Karpas-422 (cell line): ENCODE measurements around the gene CDC42EP3. TPM values are rescaled to one million over a fixed set of nuclear protein-coding genes. Genes with fewer than 3 reads are reported as not detected.

ENCODE experiments used
- DNase-seq: peaks from one replicate; pipeline ENCODE4 v3.0.0-alpha.2; 2015
- H2AFZ ChIP-seq: fragments of 200-600 bp; sonication (generic); 2 replicates; pipeline ENCODE4 v1.6.1; 2014; ENCODE audit warnings: antibody characterized with exemption, low read length, mixed read lengths
- H3K27ac ChIP-seq: fragments of 200-600 bp; sonication (generic); 2 replicates; pipeline ENCODE4 v1.5.1; 2014; ENCODE audit warnings: mild to moderate bottlenecking, low read length, moderate library complexity
- H3K27me3 ChIP-seq: fragments of 200-600 bp; sonication (generic); 2 replicates; pipeline ENCODE4 v1.6.1; 2014; ENCODE audit warnings: low read length, mixed read lengths
- H3K36me3 ChIP-seq: fragments of 200-600 bp; sonication (generic); 2 replicates; pipeline ENCODE4 v1.6.1; 2014; ENCODE audit warnings: low read length, mixed read lengths; ENCODE audit not compliant: insufficient read depth
- H3K4me1 ChIP-seq: fragments of 200-600 bp; sonication (generic); 2 replicates; pipeline ENCODE4 v1.6.1; 2014; ENCODE audit warnings: mild to moderate bottlenecking, low read length, mixed read lengths
- H3K4me2 ChIP-seq: fragments of 200-600 bp; sonication (generic); 2 replicates; pipeline ENCODE4 v1.6.1; 2014; ENCODE audit warnings: low read length, low read depth, mild to moderate bottlenecking; ENCODE audit not compliant: poor library complexity, severe bottlenecking
- H3K4me3 ChIP-seq: fragments of 200-600 bp; sonication (generic); 2 replicates; pipeline ENCODE4 v1.5.1; 2014; ENCODE audit warnings: mild to moderate bottlenecking, antibody characterized with exemption, low read length, mixed read lengths
- H3K79me2 ChIP-seq: fragments of 200-600 bp; sonication (generic); 2 replicates; pipeline ENCODE4 v1.6.1; 2014; ENCODE audit warnings: mild to moderate bottlenecking, low read length, mixed read lengths
- H3K9ac ChIP-seq: fragments of 200-600 bp; sonication (generic); 2 replicates; pipeline ENCODE4 v1.6.0; 2014; ENCODE audit warnings: low read length
- H3K9me2 ChIP-seq: fragments of 200-600 bp; sonication (generic), shearing (Covaris generic); replicated peaks from 2 replicates; pipeline ENCODE4 v1.6.0; 2014; ENCODE audit warnings: mild to moderate bottlenecking, low read length, moderate library complexity; ENCODE audit not compliant: insufficient read depth
- H3K9me3 ChIP-seq: fragments of 300-700, 200-600 bp; sonication (generic); 2 replicates; pipeline ENCODE4 v1.6.1; 2014; ENCODE audit warnings: low read length, mixed read lengths
- H4K20me1 ChIP-seq: fragments of 200-600 bp; sonication (generic); 2 replicates; pipeline ENCODE4 v1.6.1; 2014; ENCODE audit warnings: mild to moderate bottlenecking, antibody characterized with exemption, low read length, low read depth; ENCODE audit not compliant: insufficient read depth
- total RNA-seq: library from RNA; depleted of rRNA; stranded (reverse); fragments of >200 nt; shearing (Covaris generic); gene quantifications from 2 replicates; pipeline ENCODE4 v1.2.3, GENCODE V29; 2014; ENCODE audit warnings: low replicate concordance

The CDC42EP3 gene
- total RNA-seq, 1 experiment from 2014 or later = 12.5 TPM

GRCh38 chr2:37635504-37636380 is 35.7 kb downstream of the CDC42EP3 start:
- Histone ChIP-seq H3K9ac (no peak overlapping the region), H3K27ac (no peak overlapping the region), H3K9me3 (no peaks in the 10 kb centered on the region), H3K4me1 (no peaks in the 10 kb centered on the region), H3K27me3 (no peaks in the 10 kb centered on the region), H3K79me2 (no peaks in the 10 kb centered on the region), H3K36me3 (no peaks in the 10 kb centered on the region), H3K4me3 (no peak overlapping the region), H3K9me2 (no peaks in the 10 kb centered on the region), H3K4me2 (no peak overlapping the region), H2AFZ (no peak overlapping the region), H4K20me1 (no peaks in the 10 kb centered on the region)
- no peak for DNase-seq

GRCh38 chr2:37634914-37635503 is 36.4 kb downstream of the CDC42EP3 start:
- Histone ChIP-seq H3K9me3 (no peaks in the 10 kb centered on the region), H3K4me2 (no peak overlapping the region), H3K4me3 (no peak overlapping the region), H3K27me3 (no peaks in the 10 kb centered on the region), H3K4me1 (no peaks in the 10 kb centered on the region), H4K20me1 (no peaks in the 10 kb centered on the region), H3K9me2 (no peaks in the 10 kb centered on the region), H3K9ac (no peak overlapping the region), H3K36me3 (no peaks in the 10 kb centered on the region), H2AFZ (no peak overlapping the region), H3K79me2 (no peaks in the 10 kb centered on the region), H3K27ac (no peak overlapping the region)
- DNase-seq = no peak

- no peaks in the 10 kb centered on the region for H3K36me3 ChIP-seq
- H3K79me2 ChIP-seq = no peaks in the 10 kb centered on the region
- H4K20me1 ChIP-seq = no peaks in the 10 kb centered on the region
- no peak overlapping the region for H2AFZ ChIP-seq
- no peaks in the 10 kb centered on the region for H3K4me1 ChIP-seq
- no peaks in the 10 kb centered on the region for H3K9me3 ChIP-seq
- no peaks in the 10 kb centered on the region for H3K9me2 ChIP-seq
- no peak for DNase-seq
- no peak overlapping the region for H3K4me2 ChIP-seq
- no peak overlapping the region for H3K9ac ChIP-seq
- no peaks in the 10 kb centered on the region for H3K27me3 ChIP-seq
- no peak overlapping the region for H3K27ac ChIP-seq
- H3K4me3 ChIP-seq = no peak overlapping the region
Measured at GRCh38 chr2:37633845-37634244, 37.6 kb downstream of the CDC42EP3 start.

DNA sequence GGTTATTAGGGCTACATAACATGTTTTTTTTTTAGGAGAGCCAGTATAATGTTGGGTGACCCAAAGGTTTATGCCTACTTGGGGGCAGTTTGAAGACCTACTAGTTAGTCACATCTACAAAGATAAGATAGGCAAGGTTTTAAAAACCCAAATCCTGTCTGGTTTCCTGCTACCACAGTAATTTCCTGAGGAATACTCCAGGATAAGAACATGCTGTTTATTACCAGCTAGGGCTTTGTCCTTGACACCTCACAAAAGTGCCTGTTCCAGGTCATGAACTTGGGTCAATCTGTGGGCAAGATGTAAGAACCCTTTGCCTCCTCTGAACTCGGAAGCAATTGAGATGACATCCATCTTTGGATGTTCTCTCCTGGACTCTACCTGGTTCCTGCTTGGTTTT is 38.2 kb downstream of the CDC42EP3 start:
- no peak overlapping the region for H3K4me2 ChIP-seq
- no peaks in the 10 kb centered on the region for H3K27me3 ChIP-seq
- no peak for DNase-seq
- H3K27ac ChIP-seq = no peak overlapping the region
- no peak overlapping the region for H3K9ac ChIP-seq
- H3K9me2 ChIP-seq = no peaks in the 10 kb centered on the region
- H4K20me1 ChIP-seq = no peaks in the 10 kb centered on the region
- no peak overlapping the region for H3K4me3 ChIP-seq
- H3K4me1 ChIP-seq = no peaks in the 10 kb centered on the region
- H3K36me3 ChIP-seq = no peaks in the 10 kb centered on the region
- no peak overlapping the region for H2AFZ ChIP-seq
- H3K9me3 ChIP-seq = no peaks in the 10 kb centered on the region
- no peaks in the 10 kb centered on the region for H3K79me2 ChIP-seq

DNA sequence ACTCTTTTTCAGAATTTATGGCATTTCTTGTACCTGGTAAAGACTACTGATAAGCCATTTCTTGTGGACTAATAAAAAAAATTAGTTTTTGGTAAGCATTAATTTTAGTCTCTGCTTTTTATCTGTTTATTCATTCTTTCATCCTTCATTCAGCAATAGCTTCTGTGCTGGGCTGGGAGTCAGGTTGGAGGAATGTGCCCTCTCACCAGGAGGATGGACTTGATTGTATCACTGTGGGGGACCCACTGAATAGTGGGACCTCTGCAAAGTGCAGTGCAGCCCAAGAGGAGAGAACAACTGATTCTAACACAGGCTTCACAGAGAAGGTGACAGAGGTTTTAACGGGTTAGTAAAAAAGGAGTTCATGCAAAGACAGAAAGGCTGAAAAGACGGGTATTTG is 39.1 kb downstream of the CDC42EP3 start:
- Histone ChIP-seq H2AFZ (no peak overlapping the region), H3K4me2 (no peak overlapping the region), H3K36me3 (no peaks in the 10 kb centered on the region), H3K9me3 (no peaks in the 10 kb centered on the region), H3K27me3 (no peaks in the 10 kb centered on the region), H4K20me1 (no peaks in the 10 kb centered on the region), H3K4me3 (no peak overlapping the region), H3K9ac (no peak overlapping the region), H3K79me2 (no peaks in the 10 kb centered on the region), H3K9me2 (no peaks in the 10 kb centered on the region), H3K27ac (no peak overlapping the region), H3K4me1 (no peaks in the 10 kb centered on the region)
- DNase-seq = no peak

DNA sequence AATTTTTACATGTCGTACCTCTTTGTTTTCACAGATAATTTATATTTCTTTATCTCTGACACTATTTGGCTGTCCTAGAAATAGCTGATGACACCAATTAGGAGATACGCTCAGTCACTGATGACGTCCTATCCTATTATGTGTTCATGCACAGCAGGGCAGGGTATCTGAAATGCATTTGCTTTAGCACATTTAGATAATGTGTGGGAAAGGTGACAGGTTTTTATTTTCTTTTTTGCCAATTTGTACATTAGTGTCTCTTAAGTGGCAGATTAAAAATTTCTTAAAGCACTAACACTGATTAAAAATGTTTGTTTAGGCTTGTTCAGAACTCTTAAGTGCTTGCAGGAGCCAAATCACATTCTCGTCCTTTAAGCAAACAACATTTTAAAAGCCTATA is 39.7 kb downstream of the CDC42EP3 start:
- Histone ChIP-seq H2AFZ (no peak overlapping the region), H3K27ac (no peak overlapping the region), H3K36me3 (no peaks in the 10 kb centered on the region), H3K4me1 (no peaks in the 10 kb centered on the region), H3K9me2 (no peaks in the 10 kb centered on the region), H3K9me3 (no peaks in the 10 kb centered on the region), H4K20me1 (no peaks in the 10 kb centered on the region), H3K27me3 (no peaks in the 10 kb centered on the region), H3K4me2 (no peak overlapping the region), H3K79me2 (no peaks in the 10 kb centered on the region), H3K9ac (no peak overlapping the region), H3K4me3 (no peak overlapping the region)
- no peak for DNase-seq

- H3K27ac ChIP-seq = no peak overlapping the region
- H4K20me1 ChIP-seq = no peaks in the 10 kb centered on the region
- no peaks in the 10 kb centered on the region for H3K9me3 ChIP-seq
- H3K9ac ChIP-seq = no peak overlapping the region
- H2AFZ ChIP-seq = no peak overlapping the region
- H3K4me2 ChIP-seq = no peak overlapping the region
- no peaks in the 10 kb centered on the region for H3K79me2 ChIP-seq
- no peaks in the 10 kb centered on the region for H3K27me3 ChIP-seq
- DNase-seq = no peak
- no peaks in the 10 kb centered on the region for H3K36me3 ChIP-seq
- H3K4me3 ChIP-seq = no peak overlapping the region
- no peaks in the 10 kb centered on the region for H3K4me1 ChIP-seq
- H3K9me2 ChIP-seq = no peaks in the 10 kb centered on the region
Measured at GRCh38 chr2:37631292-37631691, 40.1 kb downstream of the CDC42EP3 start.

DNA sequence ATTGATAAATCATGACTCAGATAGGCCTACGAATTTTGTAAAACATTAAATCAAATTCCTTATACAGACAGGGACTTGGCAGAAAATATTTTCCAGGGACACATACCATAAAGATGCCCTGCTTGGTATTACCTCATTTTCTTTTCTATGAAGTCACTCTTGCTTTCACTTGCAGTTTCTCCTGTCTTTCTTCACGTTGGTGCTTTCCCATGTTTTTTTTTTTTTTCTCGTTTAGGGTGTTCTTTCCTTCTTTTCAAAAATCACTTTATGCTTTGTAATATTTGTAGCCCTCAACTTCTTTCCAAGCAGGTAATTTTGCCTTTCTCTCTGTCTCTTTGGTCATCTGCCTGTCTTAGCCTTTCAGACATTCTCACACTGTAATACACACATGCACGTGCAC is 40.7 kb downstream of the CDC42EP3 start:
- no peak overlapping the region for H2AFZ ChIP-seq
- no peaks in the 10 kb centered on the region for H3K36me3 ChIP-seq
- no peak overlapping the region for H3K4me3 ChIP-seq
- no peak overlapping the region for H3K27ac ChIP-seq
- H3K9me2 ChIP-seq = no peaks in the 10 kb centered on the region
- no peaks in the 10 kb centered on the region for H3K9me3 ChIP-seq
- no peak overlapping the region for H3K4me2 ChIP-seq
- no peaks in the 10 kb centered on the region for H4K20me1 ChIP-seq
- no peak for DNase-seq
- H3K27me3 ChIP-seq = no peaks in the 10 kb centered on the region
- H3K4me1 ChIP-seq = no peaks in the 10 kb centered on the region
- H3K79me2 ChIP-seq = no peaks in the 10 kb centered on the region
- H3K9ac ChIP-seq = no peak overlapping the region
